ENCODE data around the gene SS18. TPM values are rescaled to one million over a fixed set of nuclear protein-coding genes. Genes with fewer than 3 reads are reported as not detected.

SS18 gene
- total RNA-seq, 1 experiment from 2014 or later = 60.0 TPM

- TF ChIP-seq POLR2AphosphoS5 (IDR thresholded peaks at IDR 0.05; ENCODE audit: low read depth, low read length) = no peak
Observed at GRCh38 chr18:26103579-26103978, 13.2 kb upstream of the SS18 start (continued).

GRCh38 chr18:26097563-26097962 is 7.2 kb upstream of the SS18 start:
- CTCF ChIA-PET = no interaction called here
- no peaks in the 10 kb centered on the region for H3K36me3 ChIP-seq (ENCODE audit: control insufficient read depth in 1 of 2, insufficient read depth in 2 of 2, low read length in 2 of 2)
- TF ChIP-seq CTCF (IDR thresholded peaks at IDR 0.05 in 2 of 3, conservative IDR thresholded peaks at IDR 0.05 in 1 of 3; ENCODE audit: borderline replicate concordance in 1 of 3, insufficient read depth in 1 of 3, low read depth in 2 of 3, low read length in 2 of 3) (no peak), SIN3A (IDR thresholded peaks at IDR 0.05; ENCODE audit: low read depth) (no peak), TCF7L2 (IDR thresholded peaks at IDR 0.05; ENCODE audit: borderline replicate concordance, extremely low read depth, insufficient read depth, insufficient read length) (no peak), ZNF274 (IDR thresholded peaks at IDR 0.05; ENCODE audit: low read depth, low read length) (no peak), ZBTB33 (IDR thresholded peaks at IDR 0.05; ENCODE audit: extremely low read depth, insufficient replicate concordance, low read length) (no peak), YY1 (IDR thresholded peaks at IDR 0.05; ENCODE audit: extremely low read depth, insufficient replicate concordance, low read depth, low read length) (no peak), RAD21 (IDR thresholded peaks at IDR 0.05; ENCODE audit: low read depth) (no peak), ZFX (IDR thresholded peaks at IDR 0.05) (no peak), EGR1 (IDR thresholded peaks at IDR 0.05; ENCODE audit: low read depth) (no peak), CBX3 (IDR thresholded peaks at IDR 0.05; ENCODE audit: low read depth) (no peak), CEBPB (IDR thresholded peaks at IDR 0.05; ENCODE audit: low read depth) (no peak), SP1 (IDR thresholded peaks at IDR 0.05; ENCODE audit: low read depth) (no peak), POLR2AphosphoS5 (IDR thresholded peaks at IDR 0.05; ENCODE audit: low read depth, low read length) (no peak), JUND (IDR thresholded peaks at IDR 0.05) (no peak)
- no peak for ATAC-seq
- H3K4me2 ChIP-seq (ENCODE audit: low read length) = no peak overlapping the region
- DNase-seq (ENCODE audit: low read depth, low spot score) = no peak
- no peak overlapping the region for H3K4me3 ChIP-seq (replicated peaks in 1 of 2; ENCODE audit: low read depth in 1 of 2, low read length in 2 of 2)
- intact Hi-C loops (cut with micrococcal nuclease) = no loop called here
- H3K9me2 ChIP-seq (ENCODE audit: insufficient read depth) = no peaks in the 10 kb centered on the region; the same call in 1 of the 2 replicates
- H3K79me2 ChIP-seq (ENCODE audit: insufficient read depth, low read length) = no peaks in the 10 kb centered on the region
- H4K20me1 ChIP-seq (ENCODE audit: insufficient read depth) = no peaks in the 10 kb centered on the region
- H3K27me3 ChIP-seq (ENCODE audit: insufficient read depth, low read length) = no peaks in the 10 kb centered on the region
- no peaks in the 10 kb centered on the region for H3K9me3 ChIP-seq (ENCODE audit: control insufficient read depth in 1 of 2, insufficient read depth in 1 of 2, low read depth in 1 of 2, low read length in 2 of 2)
- BruUV-seq (replicated peaks) = no TSS peak
- no peaks in the 10 kb centered on the region for H3K4me1 ChIP-seq (ENCODE audit: control insufficient read depth in 1 of 2, insufficient read depth in 2 of 2, low read length in 2 of 2)
- POLR2A ChIA-PET = no interaction called here
- H2AFZ ChIP-seq (ENCODE audit: low read depth, low read length, poor library complexity, severe bottlenecking) = no peak overlapping the region
- H3K27ac ChIP-seq (ENCODE audit: low read depth, low read length) = no peak overlapping the region
- no peak overlapping the region for H3K9ac ChIP-seq (ENCODE audit: low read length)
- RAD21 ChIA-PET (ENCODE audit: low non-redundant PET in 1 of 2, low total read pairs in 2 of 2, uncharacterized antibody in 2 of 2, unreplicated experiment in 2 of 2) = no interaction called here

Measured in HCT116 (cell line).